Trophoblast cell (in vitro differentiated cells and primary cell): ENCODE data around the gene EML6.
A peak's percentile ranks its signal among the peaks of the same experiment; 100 is the strongest.

Experiments
- DNase-seq, 2 donors: peaks; one replicate each; pipeline ENCODE4 v3.0.0-alpha.2; 2016
- H2AFZ ChIP-seq: 2 replicates; pipeline ENCODE4 v1.6.1; 2013; ENCODE audit warnings: low read length, moderate library complexity, mild to moderate bottlenecking; ENCODE audit not compliant: insufficient read depth, poor library complexity
- H2AK5ac ChIP-seq: 2 replicates; pipeline ENCODE4 v1.6.1; 2013; ENCODE audit warnings: mild to moderate bottlenecking, low read length
- H2BK120ac ChIP-seq: 2 replicates; pipeline ENCODE4 v1.6.1; 2013; ENCODE audit warnings: low read length, mild to moderate bottlenecking, moderate library complexity; ENCODE audit not compliant: insufficient read depth, poor library complexity
- H2BK12ac ChIP-seq: 2 replicates; pipeline ENCODE4 v1.6.1; 2013; ENCODE audit warnings: mild to moderate bottlenecking, low read length, moderate library complexity
- H2BK5ac ChIP-seq: 2 replicates; pipeline ENCODE4 v1.6.1; 2013; ENCODE audit warnings: low read length, low read depth, moderate library complexity, mild to moderate bottlenecking; ENCODE audit not compliant: poor library complexity
- H3K14ac ChIP-seq: 2 replicates; pipeline ENCODE4 v1.6.1; 2013; ENCODE audit warnings: mild to moderate bottlenecking, low read length
- H3K18ac ChIP-seq: 2 replicates; pipeline ENCODE4 v1.6.1; 2013; ENCODE audit warnings: mild to moderate bottlenecking, low read length
- H3K23ac ChIP-seq: 2 replicates; pipeline ENCODE4 v1.6.1; 2013; ENCODE audit warnings: low read length
- H3K27ac ChIP-seq: 2 replicates; pipeline ENCODE4 v1.5.1; 2013; ENCODE audit warnings: low read depth, mild to moderate bottlenecking, inconsistent platforms, low read length, moderate library complexity
- H3K27me3 ChIP-seq: 2 replicates; pipeline ENCODE4 v1.6.1; 2013; ENCODE audit warnings: inconsistent platforms, mild to moderate bottlenecking, low read length, moderate library complexity; ENCODE audit not compliant: insufficient read depth
- H3K36me3 ChIP-seq, 2 experiments: 1 replicate in 1 of 2; 2 replicates in 1 of 2; pipeline ENCODE4 v1.6.1; 2013; ENCODE audit warnings: low read length in 2 of 2, mild to moderate bottlenecking in 2 of 2, moderate library complexity in 1 of 2; ENCODE audit not compliant: insufficient read depth in 2 of 2, control insufficient read depth in 1 of 2
- H3K4ac ChIP-seq: 2 replicates; pipeline ENCODE4 v1.6.1; 2013; ENCODE audit warnings: low read depth, mild to moderate bottlenecking, low read length, moderate library complexity
- H3K4me1 ChIP-seq, 2 experiments: 1 replicate in 1 of 2; 2 replicates in 1 of 2; pipeline ENCODE4 v1.6.1; 2013; ENCODE audit warnings: low read length in 2 of 2, mild to moderate bottlenecking in 2 of 2, moderate library complexity in 1 of 2; ENCODE audit not compliant: insufficient read depth in 2 of 2, control insufficient read depth in 1 of 2
- H3K4me2 ChIP-seq: 2 replicates; pipeline ENCODE4 v1.6.1; 2013; ENCODE audit warnings: inconsistent platforms, mild to moderate bottlenecking, low read length, moderate library complexity
- H3K4me3 ChIP-seq: 2 replicates; pipeline ENCODE4 v1.5.1; 2013; ENCODE audit warnings: mild to moderate bottlenecking, low read depth, low read length, inconsistent platforms
- H3K79me1 ChIP-seq: one replicate; pipeline ENCODE4 v1.6.1; 2013; ENCODE audit warnings: low read length
- H3K79me2 ChIP-seq: 2 replicates; pipeline ENCODE4 v1.6.1; 2013; ENCODE audit warnings: low read length, mild to moderate bottlenecking; ENCODE audit not compliant: control insufficient read depth, insufficient read depth, poor library complexity
- H3K9ac ChIP-seq: 2 replicates; pipeline ENCODE4 v1.6.1; 2013; ENCODE audit warnings: mild to moderate bottlenecking, low read length
- H3K9me3 ChIP-seq: 2 replicates; pipeline ENCODE4 v1.6.1; 2013; ENCODE audit warnings: low read depth, mild to moderate bottlenecking, control low read depth, inconsistent platforms, low read length; ENCODE audit not compliant: insufficient read depth
- H4K12ac ChIP-seq: 2 replicates; pipeline ENCODE4 v1.6.1; 2013; ENCODE audit warnings: low read depth, mild to moderate bottlenecking, low read length, moderate library complexity
- H4K8ac ChIP-seq: 2 replicates; pipeline ENCODE4 v1.6.1; 2013; ENCODE audit warnings: low read depth, mild to moderate bottlenecking, low read length, moderate library complexity
- H4K91ac ChIP-seq: one replicate; pipeline ENCODE4 v1.6.1; 2013; ENCODE audit warnings: low read depth, mild to moderate bottlenecking, low read length, moderate library complexity
- WGBS: extraction: QIAGEN DNeasy Blood & Tissue Kit; methylation state at CpG from one replicate; pipeline ENCODE4 v1.1.7; 2013; ENCODE audit warnings: missing lambda C conversion rate; ENCODE audit not compliant: insufficient read length, insufficient coverage; ENCODE audit errors: extremely low coverage; 5-methylcytosine and 5-hydroxymethylcytosine counted together

Gene EML6

DNA sequence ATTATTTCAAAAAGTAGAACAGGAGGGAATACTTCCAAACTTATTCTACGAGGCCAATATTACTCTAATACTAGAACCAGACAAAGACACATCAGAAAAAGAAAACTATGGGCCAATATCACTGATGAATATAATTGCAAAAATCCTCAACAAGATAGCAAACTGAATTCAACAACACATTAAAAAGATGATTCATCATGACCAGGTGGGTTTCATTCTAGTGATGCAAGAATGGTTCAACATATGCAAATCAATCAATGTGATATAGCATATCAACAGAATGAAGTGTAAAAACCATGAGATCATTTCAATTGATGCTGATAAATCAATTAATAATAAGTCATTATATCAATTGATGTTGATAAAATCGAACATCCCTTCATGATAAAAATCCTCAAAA is 22.4 kb upstream of the EML6 start:
- no peak overlapping the region for H4K91ac ChIP-seq
- no peak overlapping the region for H2AFZ ChIP-seq
- no peak overlapping the region for H2AK5ac ChIP-seq
- no peaks in the 10 kb centered on the region for H3K27me3 ChIP-seq
- H2BK12ac ChIP-seq = no peak overlapping the region
- H3K4me1 ChIP-seq = no peaks in the 10 kb centered on the region
- H4K12ac ChIP-seq = no peak overlapping the region
- no peak overlapping the region for H3K4ac ChIP-seq
- H3K23ac ChIP-seq = no peak overlapping the region
- no peak overlapping the region for H2BK5ac ChIP-seq
- no peaks in the 10 kb centered on the region for H3K36me3 ChIP-seq
- no peak overlapping the region for H4K8ac ChIP-seq
- H3K9me3 ChIP-seq = peaks cover 2% of the 10 kb centered on the region
- H2BK120ac ChIP-seq = no peak overlapping the region
- no peak overlapping the region for H3K9ac ChIP-seq
- no CpG with 5 or more reads among the region's 2 CpGs for WGBS
- no peak overlapping the region for H3K4me2 ChIP-seq
- no peak for DNase-seq
- H3K4me3 ChIP-seq = no peak overlapping the region
- H3K14ac ChIP-seq = no peak overlapping the region
- no peaks in the 10 kb centered on the region for H3K79me1 ChIP-seq
- H3K18ac ChIP-seq = no peak overlapping the region
- no peak overlapping the region for H3K27ac ChIP-seq
- H3K79me2 ChIP-seq = no peaks in the 10 kb centered on the region

DNA sequence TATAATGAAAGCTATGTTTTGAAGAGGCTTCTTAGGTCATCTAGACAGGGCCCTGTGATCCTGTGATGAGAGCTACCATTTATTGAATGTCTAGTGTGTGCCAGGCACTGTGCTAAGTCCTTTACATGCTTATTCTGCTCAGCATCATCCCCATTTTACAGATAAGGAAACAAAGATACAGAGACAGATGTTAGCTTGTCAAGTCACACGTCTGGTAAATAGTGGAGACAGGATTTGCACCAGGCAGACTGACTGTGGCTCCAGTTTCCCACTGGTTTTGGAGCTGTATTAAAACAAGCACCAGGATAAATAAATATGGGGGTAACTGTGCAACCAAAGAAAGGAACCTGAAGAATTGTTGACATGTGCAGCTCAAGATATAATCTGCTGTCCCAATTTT is 19.2 kb upstream of the EML6 start:
- no peak overlapping the region for H3K27ac ChIP-seq
- no peak overlapping the region for H3K4me2 ChIP-seq
- H3K4ac ChIP-seq = no peak overlapping the region
- no peaks in the 10 kb centered on the region for H3K4me1 ChIP-seq
- peaks cover 4% of the 10 kb centered on the region for H3K9me3 ChIP-seq
- no peaks in the 10 kb centered on the region for H3K79me2 ChIP-seq
- H3K14ac ChIP-seq = no peak overlapping the region
- H3K9ac ChIP-seq = no peak overlapping the region
- no peak overlapping the region for H4K12ac ChIP-seq
- no peaks in the 10 kb centered on the region for H3K36me3 ChIP-seq
- no CpG with 5 or more reads among the region's 1 CpG for WGBS
- H2BK120ac ChIP-seq = no peak overlapping the region
- H2AK5ac ChIP-seq = no peak overlapping the region
- H4K8ac ChIP-seq = no peak overlapping the region
- H2BK12ac ChIP-seq = no peak overlapping the region
- H3K23ac ChIP-seq = no peak overlapping the region
- no peak overlapping the region for H4K91ac ChIP-seq
- H2AFZ ChIP-seq = no peak overlapping the region
- no peak overlapping the region for H3K4me3 ChIP-seq
- no peak overlapping the region for H2BK5ac ChIP-seq
- H3K79me1 ChIP-seq = no peaks in the 10 kb centered on the region
- no peak overlapping the region for H3K18ac ChIP-seq
- no peak for DNase-seq
- no peaks in the 10 kb centered on the region for H3K27me3 ChIP-seq

DNA sequence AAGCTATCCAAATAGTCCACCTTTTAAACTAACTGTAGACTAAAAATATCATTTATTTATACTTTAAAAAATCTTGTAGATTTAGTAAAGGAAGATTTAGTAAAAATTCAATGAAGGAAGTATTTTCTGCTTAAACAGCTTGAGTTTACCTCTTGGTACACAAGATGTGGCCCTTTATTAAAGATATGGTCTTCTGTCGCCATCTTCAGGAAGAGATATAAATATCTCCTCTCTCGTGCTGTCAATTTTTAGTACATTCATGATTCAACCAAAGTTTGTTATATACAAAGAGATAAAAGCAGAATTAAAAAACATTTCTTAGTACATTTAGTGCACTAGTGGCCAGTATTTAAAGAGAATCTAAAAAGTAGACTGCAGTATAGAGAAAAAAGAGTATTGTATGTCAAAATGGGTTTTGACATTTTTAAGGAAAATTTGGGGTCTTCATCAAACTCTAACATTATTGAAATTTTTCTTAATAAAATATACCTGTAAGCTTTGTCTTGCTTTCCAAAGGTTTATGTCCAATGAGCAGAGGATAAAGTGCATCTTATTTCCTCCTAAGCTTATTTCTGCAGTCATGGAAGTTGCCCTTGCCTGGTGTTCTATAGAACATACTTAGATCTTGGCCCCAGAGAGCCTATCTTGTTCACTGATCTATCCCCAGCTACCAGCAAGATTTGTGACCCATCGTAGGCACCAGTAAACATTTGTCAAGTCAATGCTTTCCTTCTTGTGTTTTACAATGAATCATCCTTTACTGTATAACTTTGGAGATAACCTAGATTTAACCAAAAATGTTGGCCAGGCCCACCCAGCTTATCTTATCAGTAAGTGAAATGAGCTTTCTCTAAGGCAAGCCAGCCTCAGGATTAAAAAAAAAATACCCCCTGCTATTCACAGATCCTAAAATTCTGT is 18.5 kb upstream of the EML6 start:
- Histone ChIP-seq H4K91ac (no peak overlapping the region), H3K27me3 (no peaks in the 10 kb centered on the region), H3K4me2 (no peak overlapping the region), H3K36me3 (no peaks in the 10 kb centered on the region), H2BK5ac (no peak overlapping the region), H3K4me1 (no peaks in the 10 kb centered on the region), H3K18ac (no peak overlapping the region), H3K4me3 (no peak overlapping the region), H3K4ac (no peak overlapping the region), H3K23ac (no peak overlapping the region), H4K8ac (no peak overlapping the region), H3K9me3 (peaks cover 4% of the 10 kb centered on the region), H2BK120ac (no peak overlapping the region), H3K27ac (no peak overlapping the region), H3K79me2 (no peaks in the 10 kb centered on the region), H2AK5ac (no peak overlapping the region), H3K14ac (no peak overlapping the region), H3K79me1 (no peaks in the 10 kb centered on the region), H4K12ac (no peak overlapping the region), H2BK12ac (no peak overlapping the region), H2AFZ (no peak overlapping the region), H3K9ac (no peak overlapping the region)
- no CpG with 5 or more reads among the region's 3 CpGs for WGBS
- DNase-seq = peak in 1 of 2 donors; percentile 79

DNA sequence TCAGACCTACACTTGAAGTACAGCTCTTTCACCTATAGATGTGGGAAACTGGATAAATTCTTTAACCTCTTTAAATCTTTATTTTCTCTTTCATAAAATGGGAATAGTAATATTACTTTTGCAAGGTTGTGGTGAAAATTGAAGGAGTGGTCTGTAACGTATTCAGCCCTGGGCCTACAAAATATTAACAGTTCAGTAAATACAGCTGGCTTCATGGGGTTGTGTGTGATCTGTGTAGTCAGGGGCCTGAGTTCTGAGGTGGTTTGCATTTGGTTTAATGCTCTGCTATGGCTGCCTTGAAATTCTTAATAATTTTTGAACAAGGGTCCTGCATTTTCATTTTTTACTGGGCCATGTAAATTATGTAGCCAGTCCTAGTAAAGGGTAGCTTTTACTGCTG is 16.8 kb upstream of the EML6 start:
- Histone ChIP-seq H3K18ac (no peak overlapping the region), H3K4me3 (no peak overlapping the region), H2AK5ac (no peak overlapping the region), H3K79me2 (no peaks in the 10 kb centered on the region), H3K79me1 (no peaks in the 10 kb centered on the region), H2AFZ (no peak overlapping the region), H3K4ac (no peak overlapping the region), H3K23ac (no peak overlapping the region), H4K8ac (no peak overlapping the region), H4K12ac (no peak overlapping the region), H3K9ac (no peak overlapping the region), H3K4me1 (no peaks in the 10 kb centered on the region), H2BK5ac (no peak overlapping the region), H4K91ac (no peak overlapping the region), H3K9me3 (peaks cover 4% of the 10 kb centered on the region), H3K27ac (no peak overlapping the region), H3K4me2 (no peak overlapping the region), H3K27me3 (no peaks in the 10 kb centered on the region), H2BK120ac (no peak overlapping the region), H3K14ac (no peak overlapping the region), H3K36me3 (no peaks in the 10 kb centered on the region), H2BK12ac (no peak overlapping the region)
- WGBS = no CpG with 5 or more reads among the region's 1 CpG
- DNase-seq = no peak
